KOPT-K1 (cell line): Measurements from ENCODE around the gene LMNTD1.
"Not testable (repeated sequence)": the region's sequence is repeated elsewhere in the genome, so short reads cannot be mapped to it uniquely, and the experiment has no call there.

Experiments
- H3K27ac ChIP-seq: fragments of 200-600 bp; sonication (generic); 2 replicates; pipeline ENCODE4 v1.5.1; 2016; ENCODE audit warnings: antibody characterized with exemption, mild to moderate bottlenecking, low read depth, low read length; ENCODE audit not compliant: poor library complexity, severe bottlenecking
- H3K36me3 ChIP-seq: fragments of 200-600 bp; sonication (generic); 2 replicates; pipeline ENCODE4 v1.5.1; 2017; ENCODE audit warnings: antibody characterized with exemption, mild to moderate bottlenecking, low read length, moderate library complexity; ENCODE audit not compliant: insufficient read depth
- H3K9me3 ChIP-seq: fragments of 200-600 bp; sonication (generic); 2 replicates; pipeline ENCODE4 v1.5.1; 2017; ENCODE audit warnings: antibody characterized with exemption, low read length, mild to moderate bottlenecking; ENCODE audit not compliant: insufficient read depth, poor library complexity, severe bottlenecking

Gene LMNTD1

DNA sequence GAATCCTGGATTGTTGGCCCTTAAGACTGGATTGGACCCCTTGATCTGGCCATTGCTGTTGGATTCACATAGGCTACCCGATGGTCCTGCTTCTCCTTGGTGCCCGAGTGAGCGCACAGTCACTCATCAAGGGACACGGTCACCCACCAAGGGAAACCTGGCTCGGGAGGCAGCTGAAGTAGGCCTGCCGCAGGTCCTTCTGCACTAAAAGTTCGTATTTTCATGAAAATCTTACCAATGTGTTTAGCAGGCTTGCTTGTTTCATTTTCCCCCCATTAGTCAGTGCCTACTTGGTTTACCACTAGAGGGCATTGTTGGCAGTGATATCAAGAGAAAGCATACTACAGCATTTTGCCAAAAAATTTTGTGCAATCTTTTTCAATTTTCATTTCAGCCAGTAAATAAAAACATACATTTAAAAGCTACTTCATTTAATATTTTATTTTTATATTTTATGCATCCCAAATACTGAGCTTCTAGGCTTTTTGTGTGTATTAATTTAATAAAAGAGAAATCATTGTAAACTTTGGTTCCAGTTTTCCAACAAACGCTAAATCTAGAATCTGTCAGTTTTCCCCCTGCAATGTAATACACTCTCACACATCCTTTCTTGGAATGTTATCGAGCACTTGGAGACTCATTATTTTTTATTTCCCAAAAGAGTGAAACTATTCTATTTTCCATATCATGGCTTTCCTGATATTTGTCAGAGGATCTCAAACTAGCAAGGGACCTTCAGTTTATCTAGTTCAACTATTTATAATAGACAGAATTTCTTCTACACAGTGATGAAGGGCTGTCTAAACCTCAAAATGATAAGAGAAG, 116.7 kb downstream of the LMNTD1 start:
- H3K9me3 ChIP-seq, result no peaks in the 10 kb centered on the region
- peak overlapping the region; percentile 56 for H3K27ac ChIP-seq
- H3K36me3 ChIP-seq, result no peaks in the 10 kb centered on the region

GRCh38 chr12:25435431-25435830, 117.7 kb downstream of the LMNTD1 start:
- no peaks in the 10 kb centered on the region for H3K36me3 ChIP-seq
- H3K9me3 ChIP-seq, result no peaks in the 10 kb centered on the region

GRCh38 chr12:25434515-25434914, 118.6 kb downstream of the LMNTD1 start:
- Histone ChIP-seq H3K36me3 (no peaks in the 10 kb centered on the region), H3K27ac (no peak overlapping the region), H3K9me3 (no peaks in the 10 kb centered on the region)

More at GRCh38 chr12:25435431-25435830, 117.7 kb downstream of the LMNTD1 start:
- H3K27ac ChIP-seq, result no peak overlapping the region

DNA sequence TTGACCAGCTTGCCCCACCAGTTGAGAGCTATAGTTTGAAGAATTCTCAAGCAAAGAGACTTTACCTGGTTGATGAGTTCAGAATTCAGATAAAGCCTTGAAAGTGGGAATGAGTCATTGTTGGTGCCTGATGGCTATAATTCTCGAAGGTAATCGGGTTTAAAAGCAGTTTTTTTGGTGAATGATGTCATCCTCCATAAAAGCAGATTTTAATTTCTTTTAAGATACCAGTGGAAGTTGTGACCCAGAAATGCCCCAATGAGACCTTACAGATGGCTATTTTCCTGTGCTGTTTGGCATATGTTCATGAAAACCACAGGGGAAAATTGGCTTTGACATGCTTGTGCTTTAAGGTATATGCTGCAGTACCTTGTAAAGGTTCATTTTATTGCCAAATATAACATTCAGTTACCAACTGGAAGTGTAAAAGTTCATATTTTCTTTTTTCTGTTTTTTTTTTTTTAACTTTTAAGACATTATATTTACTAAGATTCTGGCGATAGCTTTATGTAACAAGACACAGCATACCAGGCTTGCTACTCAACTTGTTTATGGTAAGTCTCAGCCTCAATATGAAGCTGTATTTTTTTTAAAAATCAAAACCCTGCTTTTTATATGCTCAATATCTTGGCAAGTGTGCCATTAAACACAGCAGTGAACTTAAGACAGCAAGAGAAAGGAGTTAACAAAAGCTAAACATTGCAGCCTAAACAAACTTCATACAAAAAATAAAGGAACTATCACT, 119.3 kb downstream of the LMNTD1 start:
- no peaks in the 10 kb centered on the region for H3K36me3 ChIP-seq
- no peak overlapping the region for H3K27ac ChIP-seq
- H3K9me3 ChIP-seq, result no peaks in the 10 kb centered on the region

- Histone ChIP-seq H3K9me3 (no peaks in the 10 kb centered on the region), H3K27ac (no peak overlapping the region)
These were observed 120.1 kb downstream of the LMNTD1 start for GRCh38 chr12:25433024-25433423.

DNA sequence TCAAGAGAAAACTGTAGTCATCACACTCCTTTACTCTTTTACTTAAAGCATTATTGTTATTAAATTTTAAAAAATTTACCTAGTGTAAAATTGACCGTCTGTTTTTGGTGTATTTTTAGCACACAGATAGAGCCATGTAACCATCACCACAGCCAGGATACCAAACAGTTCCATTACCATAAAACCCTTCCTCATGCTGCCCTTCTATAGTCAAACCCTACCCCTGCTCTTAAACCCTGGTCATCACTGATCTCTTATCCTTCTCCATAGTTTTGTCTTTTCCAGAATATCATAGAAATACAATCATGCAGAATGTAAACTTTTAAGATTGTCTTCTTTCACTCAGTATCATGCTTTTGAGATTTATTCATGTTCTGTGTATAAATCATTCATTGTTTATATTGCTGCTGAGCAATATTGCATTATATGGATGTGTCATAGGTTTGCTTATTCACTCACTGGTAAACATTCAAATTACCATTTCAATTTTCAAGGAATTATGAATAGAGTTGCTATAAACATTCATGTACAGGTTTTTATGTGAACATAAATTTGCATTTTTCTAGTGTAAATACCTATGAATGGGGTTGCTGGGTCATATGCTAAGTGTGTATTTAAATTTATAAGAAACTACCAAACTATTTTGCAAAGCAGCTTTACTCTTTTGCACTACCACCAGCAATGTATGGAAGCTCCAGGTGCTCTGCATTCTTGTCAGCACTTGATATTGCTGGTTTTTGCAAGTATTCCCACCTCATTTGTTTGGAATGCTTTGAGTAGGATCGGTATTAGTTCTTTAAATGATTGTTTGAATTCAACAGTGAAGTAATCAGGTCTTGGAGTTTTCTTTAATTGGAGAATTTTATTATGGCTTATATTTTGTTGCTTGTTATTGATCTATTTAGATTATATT, 125.5 kb downstream of the LMNTD1 start:
- Histone ChIP-seq H3K27ac (no peak overlapping the region), H3K36me3 (no peaks in the 10 kb centered on the region), H3K9me3 (no peaks in the 10 kb centered on the region)

More at GRCh38 chr12:25433024-25433423, 120.1 kb downstream of the LMNTD1 start:
- H3K36me3 ChIP-seq, result no peaks in the 10 kb centered on the region

- not testable (repeated sequence) for H3K9me3 ChIP-seq, H3K36me3 ChIP-seq, H3K27ac ChIP-seq
These were observed 126.3 kb downstream of the LMNTD1 start for GRCh38 chr12:25426821-25427220.
